Measurements from ENCODE around the gene RXFP3. TPM values are rescaled to one million over a fixed set of nuclear protein-coding genes. Genes with fewer than 3 reads are reported as not detected.

RXFP3 gene
- total RNA-seq, result not detected
- not detected for polyA plus RNA-seq

DNA sequence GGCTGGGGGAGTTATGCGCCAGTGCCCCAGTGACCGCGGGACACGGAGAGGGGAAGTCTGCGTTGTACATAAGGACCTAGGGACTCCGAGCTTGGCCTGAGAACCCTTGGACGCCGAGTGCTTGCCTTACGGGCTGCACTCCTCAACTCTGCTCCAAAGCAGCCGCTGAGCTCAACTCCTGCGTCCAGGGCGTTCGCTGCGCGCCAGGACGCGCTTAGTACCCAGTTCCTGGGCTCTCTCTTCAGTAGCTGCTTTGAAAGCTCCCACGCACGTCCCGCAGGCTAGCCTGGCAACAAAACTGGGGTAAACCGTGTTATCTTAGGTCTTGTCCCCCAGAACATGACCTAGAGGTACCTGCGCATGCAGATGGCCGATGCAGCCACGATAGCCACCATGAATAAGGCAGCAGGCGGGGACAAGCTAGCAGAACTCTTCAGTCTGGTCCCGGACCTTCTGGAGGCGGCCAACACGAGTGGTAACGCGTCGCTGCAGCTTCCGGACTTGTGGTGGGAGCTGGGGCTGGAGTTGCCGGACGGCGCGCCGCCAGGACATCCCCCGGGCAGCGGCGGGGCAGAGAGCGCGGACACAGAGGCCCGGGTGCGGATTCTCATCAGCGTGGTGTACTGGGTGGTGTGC, at the start of gene RXFP3:
TSS of gene RXFP3 (plus strand) at position 6 of the 636 bp plus-strand sequence. CDS start at position 361, 355 bp downstream.
- Mint-ChIP-seq H3K4me3 (no peak within 1 kb of the TSS), H3K36me3 (no peaks in the 10 kb centered on the region), H3K4me1 (peaks cover 0 to 6% (median 0%) of the 10 kb centered on the region in 4 donors), H3K9me3 (peaks cover 0 to 2% (median 0%) of the 10 kb centered on the region in 7 donors), H3K27me3 (peaks cover 59% of the 10 kb centered on the region), H3K27ac (no peak within 1 kb of the TSS)
- Histone ChIP-seq H3K4me3 (ENCODE audit: low read depth, low read length) (no peak within 1 kb of the TSS), H3K27me3 (ENCODE audit: control insufficient read depth, insufficient read depth, low read length) (peaks cover 15% of the 10 kb centered on the region), H3K4me1 (ENCODE audit: control insufficient read depth, insufficient read depth, low read length, poor library complexity, severe bottlenecking) (no peaks in the 10 kb centered on the region), H3K27ac (ENCODE audit: insufficient read depth, low read length, poor library complexity, severe bottlenecking) (no peak within 1 kb of the TSS), H3K9me3 (ENCODE audit: control insufficient read depth in 2 of 2, low read length in 2 of 2) (no peaks in the 10 kb centered on the region), H3K36me3 (ENCODE audit: control insufficient read depth, insufficient read depth, low read length) (no peaks in the 10 kb centered on the region)
- ATAC-seq (ENCODE audit: low read depth in 2 of 2) (no peak), DNase-seq (no peak)

- Mint-ChIP-seq H3K27me3 (peaks cover 19% of the 10 kb centered on the region), H3K27ac (no peak overlapping the region), H3K9me3 (peaks cover 0 to 4% (median 0%) of the 10 kb centered on the region in 7 donors), H3K4me1 (peaks cover 0 to 7% (median 0%) of the 10 kb centered on the region in 4 donors), H3K4me3 (no peak overlapping the region), H3K36me3 (no peaks in the 10 kb centered on the region)
- Histone ChIP-seq H3K27ac (ENCODE audit: insufficient read depth, low read length, poor library complexity, severe bottlenecking) (no peak overlapping the region), H3K4me3 (ENCODE audit: low read depth, low read length) (no peak overlapping the region), H3K9me3 (ENCODE audit: control insufficient read depth in 2 of 2, low read length in 2 of 2) (no peaks in the 10 kb centered on the region), H3K27me3 (ENCODE audit: control insufficient read depth, insufficient read depth, low read length) (peaks cover 12% of the 10 kb centered on the region), H3K4me1 (ENCODE audit: control insufficient read depth, insufficient read depth, low read length, poor library complexity, severe bottlenecking) (no peaks in the 10 kb centered on the region), H3K36me3 (ENCODE audit: control insufficient read depth, insufficient read depth, low read length) (no peaks in the 10 kb centered on the region)
- DNase-seq (no peak), ATAC-seq (ENCODE audit: low read depth in 2 of 2) (no peak)
These were observed 48.9 kb upstream of the RXFP3 start for GRCh38 chr5:33887268-33887667.

DNA sequence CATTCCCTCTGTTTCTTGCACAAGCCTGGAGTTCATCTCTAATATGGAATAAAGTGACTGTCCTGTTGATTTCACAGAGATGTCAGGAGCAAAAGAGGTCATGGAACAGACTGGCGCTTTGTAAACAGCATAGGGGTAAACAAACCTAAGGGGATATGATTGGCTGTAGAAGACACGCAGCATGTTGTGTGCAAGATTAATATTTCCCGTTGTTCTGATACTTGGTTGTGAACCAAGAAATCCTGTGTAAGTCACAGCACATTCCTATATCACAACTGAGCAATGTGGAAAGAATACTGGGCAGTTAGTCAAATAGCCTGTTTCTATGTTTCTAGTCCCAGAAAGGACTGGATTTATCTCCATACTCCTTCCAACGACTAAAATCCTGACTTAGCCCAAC, 47.6 kb upstream of the RXFP3 start:
- Mint-ChIP-seq H3K4me3 (no peak overlapping the region), H3K27ac (no peak overlapping the region), H3K36me3 (no peaks in the 10 kb centered on the region), H3K4me1 (peaks cover 0 to 8% (median 0%) of the 10 kb centered on the region in 4 donors), H3K9me3 (peaks cover 0 to 4% (median 0%) of the 10 kb centered on the region in 7 donors), H3K27me3 (peaks cover 29% of the 10 kb centered on the region)
- ATAC-seq (ENCODE audit: low read depth in 2 of 2) (no peak), DNase-seq (no peak)
- no peaks in the 10 kb centered on the region for H3K9me3 ChIP-seq (ENCODE audit: control insufficient read depth in 2 of 2, low read length in 2 of 2)
- H3K27me3 ChIP-seq (ENCODE audit: control insufficient read depth, insufficient read depth, low read length), result peaks cover 23% of the 10 kb centered on the region
- no peaks in the 10 kb centered on the region for H3K4me1 ChIP-seq (ENCODE audit: control insufficient read depth, insufficient read depth, low read length, poor library complexity, severe bottlenecking)
- no peak overlapping the region for H3K4me3 ChIP-seq (ENCODE audit: low read depth, low read length)
- no peak overlapping the region for H3K27ac ChIP-seq (ENCODE audit: insufficient read depth, low read length, poor library complexity, severe bottlenecking)
- no peaks in the 10 kb centered on the region for H3K36me3 ChIP-seq (ENCODE audit: control insufficient read depth, insufficient read depth, low read length)

- no peaks in the 10 kb centered on the region for H3K4me1 ChIP-seq (ENCODE audit: control insufficient read depth, insufficient read depth, low read length, poor library complexity, severe bottlenecking)
- no peaks in the 10 kb centered on the region for H3K36me3 ChIP-seq (ENCODE audit: control insufficient read depth, insufficient read depth, low read length)
- DNase-seq (no peak), ATAC-seq (ENCODE audit: low read depth in 2 of 2) (no peak)
- H3K27ac ChIP-seq (ENCODE audit: insufficient read depth, low read length, poor library complexity, severe bottlenecking), result no peak overlapping the region
- Mint-ChIP-seq H3K4me1 (peaks cover 0 to 8% (median 0%) of the 10 kb centered on the region in 4 donors), H3K36me3 (no peaks in the 10 kb centered on the region), H3K9me3 (peaks cover 0 to 2% (median 0%) of the 10 kb centered on the region in 7 donors), H3K4me3 (no peak overlapping the region), H3K27ac (no peak overlapping the region), H3K27me3 (peaks cover 39% of the 10 kb centered on the region)
- no peak overlapping the region for H3K4me3 ChIP-seq (ENCODE audit: low read depth, low read length)
- no peaks in the 10 kb centered on the region for H3K9me3 ChIP-seq (ENCODE audit: control insufficient read depth in 2 of 2, low read length in 2 of 2)
- H3K27me3 ChIP-seq (ENCODE audit: control insufficient read depth, insufficient read depth, low read length), result peaks cover 33% of the 10 kb centered on the region
These were observed 45.8 kb upstream of the RXFP3 start for GRCh38 chr5:33890131-33891032.

- peaks cover 0 to 8% (median 0%) of the 10 kb centered on the region in 4 donors for H3K4me1 Mint-ChIP-seq
- H3K4me1 ChIP-seq (ENCODE audit: control insufficient read depth, insufficient read depth, low read length, poor library complexity, severe bottlenecking), result no peaks in the 10 kb centered on the region
- no peak for DNase-seq
- H3K36me3 Mint-ChIP-seq, result no peaks in the 10 kb centered on the region
- H3K4me3 Mint-ChIP-seq, result peak overlapping the region in 1 of 4 donors; percentile 64
- H3K27me3 Mint-ChIP-seq, result peaks cover 46% of the 10 kb centered on the region
- peaks cover 35% of the 10 kb centered on the region for H3K27me3 ChIP-seq (ENCODE audit: control insufficient read depth, insufficient read depth, low read length)
- H3K27ac Mint-ChIP-seq, result peak overlapping the region in 1 of 3 donors; percentile 45
- no peak for ATAC-seq (ENCODE audit: low read depth in 2 of 2)
- no peaks in the 10 kb centered on the region for H3K36me3 ChIP-seq (ENCODE audit: control insufficient read depth, insufficient read depth, low read length)
- no peaks in the 10 kb centered on the region for H3K9me3 ChIP-seq (ENCODE audit: control insufficient read depth in 2 of 2, low read length in 2 of 2)
- H3K9me3 Mint-ChIP-seq, result peaks cover 0 to 2% (median 0%) of the 10 kb centered on the region in 7 donors
- H3K27ac ChIP-seq (ENCODE audit: insufficient read depth, low read length, poor library complexity, severe bottlenecking), result no peak overlapping the region
- no peak overlapping the region for H3K4me3 ChIP-seq (ENCODE audit: low read depth, low read length)
These were observed 44.8 kb upstream of the RXFP3 start for GRCh38 chr5:33891446-33891787.

DNA sequence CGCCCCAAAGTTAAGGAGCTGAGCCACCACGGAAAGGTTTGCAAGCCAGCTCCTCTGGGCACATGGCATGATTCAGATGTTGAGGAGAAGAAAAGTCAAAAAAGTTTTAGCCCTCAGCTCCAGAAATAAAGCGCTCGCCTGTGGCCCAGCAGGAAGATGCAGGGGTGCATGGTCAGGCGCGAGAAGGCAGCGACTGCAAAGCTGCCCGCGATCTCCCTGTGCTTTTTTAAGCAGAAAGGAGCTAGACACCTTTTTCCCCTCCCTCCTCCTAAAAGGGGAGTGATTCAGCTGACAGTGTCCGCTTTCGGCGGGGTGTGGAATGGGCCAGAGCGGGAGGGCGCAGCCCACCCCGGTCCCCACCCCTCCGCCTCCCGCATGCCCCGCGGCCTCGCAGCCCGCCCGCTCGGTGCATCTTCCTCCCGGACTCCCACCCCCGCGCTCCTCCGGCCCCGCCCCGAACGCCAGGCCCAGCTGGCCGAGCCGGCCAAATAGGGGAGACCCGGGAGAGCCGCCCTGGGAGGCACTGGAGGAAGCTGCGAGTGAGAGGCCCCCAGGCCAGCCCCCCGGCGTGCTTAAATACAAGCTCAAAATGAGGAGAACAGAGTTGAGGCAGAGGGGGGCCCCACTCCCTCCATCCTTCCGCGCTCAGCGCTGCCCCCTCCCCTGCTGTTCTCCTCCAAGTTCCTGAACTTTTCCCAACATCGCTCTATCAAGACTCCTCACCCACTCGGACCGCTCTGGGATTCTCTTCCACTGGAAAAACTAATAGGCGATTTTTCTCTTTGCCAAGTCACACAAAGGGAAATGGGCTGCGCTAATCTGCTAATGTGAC, 44.2 kb upstream of the RXFP3 start, which contains the start of gene ADAMTS12:
TSS of gene ADAMTS12 (minus strand) at position 203 of the 832 bp plus-strand sequence. CDS start at position 69, 134 bp downstream.
- H3K27me3 ChIP-seq (ENCODE audit: control insufficient read depth, insufficient read depth, low read length), result peaks cover 38% of the 10 kb centered on the region
- Mint-ChIP-seq H3K4me3 (peak within 1 kb of the TSS in 1 of 4 donors; percentile 64), H3K36me3 (no peaks in the 10 kb centered on the region), H3K27me3 (peaks cover 52% of the 10 kb centered on the region), H3K9me3 (peaks cover 0 to 2% (median 0%) of the 10 kb centered on the region in 7 donors), H3K27ac (peak within 1 kb of the TSS in 1 of 3 donors; percentile 45), H3K4me1 (peaks cover 0 to 8% (median 0%) of the 10 kb centered on the region in 4 donors)
- H3K4me1 ChIP-seq (ENCODE audit: control insufficient read depth, insufficient read depth, low read length, poor library complexity, severe bottlenecking), result no peaks in the 10 kb centered on the region
- H3K9me3 ChIP-seq (ENCODE audit: control insufficient read depth in 2 of 2, low read length in 2 of 2), result no peaks in the 10 kb centered on the region
- no peak within 1 kb of the TSS for H3K4me3 ChIP-seq (ENCODE audit: low read depth, low read length)
- no peak for DNase-seq
- ATAC-seq (ENCODE audit: low read depth in 2 of 2), result no peak
- H3K36me3 ChIP-seq (ENCODE audit: control insufficient read depth, insufficient read depth, low read length), result no peaks in the 10 kb centered on the region
- no peak within 1 kb of the TSS for H3K27ac ChIP-seq (ENCODE audit: insufficient read depth, low read length, poor library complexity, severe bottlenecking)

GRCh38 chr5:33892620-33893137, 43.5 kb upstream of the RXFP3 start:
- ATAC-seq (ENCODE audit: low read depth in 2 of 2) (no peak), DNase-seq (no peak)
- Histone ChIP-seq H3K4me1 (ENCODE audit: control insufficient read depth, insufficient read depth, low read length, poor library complexity, severe bottlenecking) (no peaks in the 10 kb centered on the region), H3K36me3 (ENCODE audit: control insufficient read depth, insufficient read depth, low read length) (no peaks in the 10 kb centered on the region), H3K9me3 (ENCODE audit: control insufficient read depth in 2 of 2, low read length in 2 of 2) (no peaks in the 10 kb centered on the region), H3K4me3 (ENCODE audit: low read depth, low read length) (no peak overlapping the region), H3K27ac (ENCODE audit: insufficient read depth, low read length, poor library complexity, severe bottlenecking) (no peak overlapping the region), H3K27me3 (ENCODE audit: control insufficient read depth, insufficient read depth, low read length) (peaks cover 38% of the 10 kb centered on the region)
- H3K4me3 Mint-ChIP-seq, result no peak overlapping the region
- peaks cover 59% of the 10 kb centered on the region for H3K27me3 Mint-ChIP-seq
- no peaks in the 10 kb centered on the region for H3K36me3 Mint-ChIP-seq
- peaks cover 0 to 8% (median 0%) of the 10 kb centered on the region in 4 donors for H3K4me1 Mint-ChIP-seq
- peaks cover 0 to 2% (median 0%) of the 10 kb centered on the region in 7 donors for H3K9me3 Mint-ChIP-seq
- H3K27ac Mint-ChIP-seq, result no peak overlapping the region

Measured in CD4-positive, CD25-positive, alpha-beta regulatory T cell (primary cell).